ENCODE results near the gene LRGUK.

Gene LRGUK

DNA sequence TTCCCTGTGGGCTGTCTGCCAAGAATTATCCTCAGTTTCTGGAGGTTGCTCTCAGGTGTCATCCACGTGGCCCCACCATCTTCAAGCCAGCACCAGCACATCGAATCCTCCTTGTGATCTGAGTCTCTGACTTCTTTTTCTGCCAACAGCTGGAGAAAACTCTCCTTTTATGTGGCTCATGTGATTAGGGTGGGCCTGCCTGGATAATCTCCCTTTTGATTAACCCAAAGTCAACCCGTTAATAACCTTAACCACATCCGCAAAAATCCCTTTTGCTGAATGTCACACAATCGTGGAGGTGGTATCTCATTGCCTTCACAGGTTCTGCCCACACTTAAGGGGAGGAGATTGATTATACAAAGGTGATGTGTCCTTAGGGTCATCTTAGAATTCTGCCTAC lies 73.8 kb downstream of the LRGUK start:
- TF ChIP-seq, protein P1, sequence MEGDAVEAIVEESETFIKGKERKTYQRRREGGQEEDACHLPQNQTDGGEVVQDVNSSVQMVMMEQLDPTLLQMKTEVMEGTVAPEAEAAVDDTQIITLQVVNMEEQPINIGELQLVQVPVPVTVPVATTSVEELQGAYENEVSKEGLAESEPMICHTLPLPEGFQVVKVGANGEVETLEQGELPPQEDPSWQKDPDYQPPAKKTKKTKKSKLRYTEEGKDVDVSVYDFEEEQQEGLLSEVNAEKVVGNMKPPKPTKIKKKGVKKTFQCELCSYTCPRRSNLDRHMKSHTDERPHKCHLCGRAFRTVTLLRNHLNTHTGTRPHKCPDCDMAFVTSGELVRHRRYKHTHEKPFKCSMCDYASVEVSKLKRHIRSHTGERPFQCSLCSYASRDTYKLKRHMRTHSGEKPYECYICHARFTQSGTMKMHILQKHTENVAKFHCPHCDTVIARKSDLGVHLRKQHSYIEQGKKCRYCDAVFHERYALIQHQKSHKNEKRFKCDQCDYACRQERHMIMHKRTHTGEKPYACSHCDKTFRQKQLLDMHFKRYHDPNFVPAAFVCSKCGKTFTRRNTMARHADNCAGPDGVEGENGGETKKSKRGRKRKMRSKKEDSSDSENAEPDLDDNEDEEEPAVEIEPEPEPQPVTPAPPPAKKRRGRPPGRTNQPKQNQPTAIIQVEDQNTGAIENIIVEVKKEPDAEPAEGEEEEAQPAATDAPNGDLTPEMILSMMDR (IDR thresholded peaks at IDR 0.05; ENCODE audit: insufficient read depth, low read length, poor library complexity, severe bottlenecking), result no peak
- DNase-seq (ENCODE audit: extremely low read depth, insufficient read length), result no peak
- no peaks in the 10 kb centered on the region for H3K36me3 ChIP-seq (ENCODE audit: control insufficient read depth, insufficient read depth, low read length)
- H3K27me3 ChIP-seq (replicated peaks; ENCODE audit: control insufficient read depth, insufficient read depth, low read length), result no peaks in the 10 kb centered on the region; the same call in 1 of the 2 replicates
- no peak overlapping the region for H3K4me3 ChIP-seq (replicated peaks; ENCODE audit: low read depth, low read length)

GRCh38 chr7:134201569-134202261 lies 74.6 kb downstream of the LRGUK start:
- H3K36me3 ChIP-seq (ENCODE audit: control insufficient read depth, insufficient read depth, low read length), result no peaks in the 10 kb centered on the region
- no peak overlapping the region for H3K4me3 ChIP-seq (replicated peaks; ENCODE audit: low read depth, low read length)
- TF ChIP-seq, protein P1 (IDR thresholded peaks at IDR 0.05; ENCODE audit: insufficient read depth, low read length, poor library complexity, severe bottlenecking), result no peak
- no peaks in the 10 kb centered on the region; the same call in 1 of the 2 replicates for H3K27me3 ChIP-seq (replicated peaks; ENCODE audit: control insufficient read depth, insufficient read depth, low read length)
- DNase-seq (ENCODE audit: extremely low read depth, insufficient read length), result no peak

GRCh38 chr7:134203186-134203889 lies 76.2 kb downstream of the LRGUK start:
- Histone ChIP-seq H3K4me3 (replicated peaks; ENCODE audit: low read depth, low read length) (no peak overlapping the region), H3K36me3 (ENCODE audit: control insufficient read depth, insufficient read depth, low read length) (no peaks in the 10 kb centered on the region), H3K27me3 (replicated peaks; ENCODE audit: control insufficient read depth, insufficient read depth, low read length) (no peaks in the 10 kb centered on the region; the same call in 1 of the 2 replicates)
- TF ChIP-seq, protein P1 (IDR thresholded peaks at IDR 0.05; ENCODE audit: insufficient read depth, low read length, poor library complexity, severe bottlenecking), result no peak
- no peak for DNase-seq (ENCODE audit: extremely low read depth, insufficient read length)

GRCh38 chr7:134209322-134210015 lies 82.3 kb downstream of the LRGUK start:
- H3K36me3 ChIP-seq (ENCODE audit: control insufficient read depth, insufficient read depth, low read length), result no peaks in the 10 kb centered on the region
- peaks cover 1% of the 10 kb centered on the region for H3K27me3 ChIP-seq (replicated peaks; ENCODE audit: control insufficient read depth, insufficient read depth, low read length)
- TF ChIP-seq, protein P1 (IDR thresholded peaks at IDR 0.05; ENCODE audit: insufficient read depth, low read length, poor library complexity, severe bottlenecking), result no peak
- no peak overlapping the region for H3K4me3 ChIP-seq (replicated peaks; ENCODE audit: low read depth, low read length)
- no peak for DNase-seq (ENCODE audit: extremely low read depth, insufficient read length)

DNA sequence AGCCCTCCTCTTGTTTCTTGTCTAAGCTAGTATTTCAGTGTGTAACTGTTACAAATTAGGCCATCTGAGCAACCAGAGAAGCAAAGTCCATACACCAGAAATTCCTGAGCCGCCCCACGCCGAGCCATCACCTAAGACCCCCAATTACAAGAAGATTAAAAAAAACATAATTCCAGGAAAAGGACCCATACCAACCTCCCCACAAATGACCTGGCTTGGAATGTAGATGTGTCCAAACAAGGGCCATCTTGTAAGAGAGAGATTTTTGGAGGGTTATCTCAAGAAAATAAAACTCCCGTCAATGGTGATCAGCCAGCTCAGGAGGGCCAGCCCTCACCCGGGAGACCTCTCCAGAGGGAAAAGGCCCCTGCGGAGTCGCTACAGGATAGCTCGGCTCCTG lies 83.1 kb downstream of the LRGUK start:
- Histone ChIP-seq H3K36me3 (ENCODE audit: control insufficient read depth, insufficient read depth, low read length) (no peaks in the 10 kb centered on the region), H3K27me3 (replicated peaks; ENCODE audit: control insufficient read depth, insufficient read depth, low read length) (peaks cover 1% of the 10 kb centered on the region), H3K4me3 (replicated peaks; ENCODE audit: low read depth, low read length) (no peak overlapping the region)
- TF ChIP-seq, protein P1 (IDR thresholded peaks at IDR 0.05; ENCODE audit: insufficient read depth, low read length, poor library complexity, severe bottlenecking), result no peak
- DNase-seq (ENCODE audit: extremely low read depth, insufficient read length), result no peak
